ENCODE results near the gene B4GALT2. TPM values are rescaled to one million over a fixed set of nuclear protein-coding genes. Genes with fewer than 3 reads are reported as not detected.

The B4GALT2 gene
- total and polyA plus RNA-seq, 8 donors: 33.2 to 58.9 (median 43.5) TPM

DNA sequence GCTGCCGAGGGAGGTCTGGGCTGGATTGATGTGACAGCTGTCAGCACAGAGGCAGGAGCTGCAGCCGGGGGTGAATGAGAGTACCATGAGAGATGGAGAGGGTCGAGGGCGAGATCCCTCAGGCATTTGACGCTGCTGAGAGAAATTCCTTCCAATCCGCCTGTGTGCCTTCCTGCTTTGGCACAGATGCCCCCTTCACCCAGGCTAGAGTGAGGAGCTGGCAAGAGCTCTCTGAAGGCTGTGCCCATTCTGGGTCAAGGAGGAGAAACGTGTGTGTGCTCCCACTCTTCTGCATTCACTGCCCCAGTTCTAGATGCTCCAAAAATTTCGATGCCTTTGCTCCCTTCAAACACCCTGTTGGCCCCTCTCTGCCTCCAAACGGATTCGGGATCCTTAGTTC is 40.6 kb upstream of the B4GALT2 start:
- ATAC-seq (no peak), DNase-seq (no peak)
- Histone ChIP-seq H3K27me3 (peaks cover 0 to 35% of the 10 kb centered on the region in 2 donors), H3K4me3 (no peak overlapping the region), H3K4me1 (peaks cover 8 to 33% of the 10 kb centered on the region in 2 donors), H3K9me3 (no peaks in the 10 kb centered on the region), H3K36me3 (no peaks in the 10 kb centered on the region), H3K27ac (no peak overlapping the region)
- TF ChIP-seq, protein P1, sequence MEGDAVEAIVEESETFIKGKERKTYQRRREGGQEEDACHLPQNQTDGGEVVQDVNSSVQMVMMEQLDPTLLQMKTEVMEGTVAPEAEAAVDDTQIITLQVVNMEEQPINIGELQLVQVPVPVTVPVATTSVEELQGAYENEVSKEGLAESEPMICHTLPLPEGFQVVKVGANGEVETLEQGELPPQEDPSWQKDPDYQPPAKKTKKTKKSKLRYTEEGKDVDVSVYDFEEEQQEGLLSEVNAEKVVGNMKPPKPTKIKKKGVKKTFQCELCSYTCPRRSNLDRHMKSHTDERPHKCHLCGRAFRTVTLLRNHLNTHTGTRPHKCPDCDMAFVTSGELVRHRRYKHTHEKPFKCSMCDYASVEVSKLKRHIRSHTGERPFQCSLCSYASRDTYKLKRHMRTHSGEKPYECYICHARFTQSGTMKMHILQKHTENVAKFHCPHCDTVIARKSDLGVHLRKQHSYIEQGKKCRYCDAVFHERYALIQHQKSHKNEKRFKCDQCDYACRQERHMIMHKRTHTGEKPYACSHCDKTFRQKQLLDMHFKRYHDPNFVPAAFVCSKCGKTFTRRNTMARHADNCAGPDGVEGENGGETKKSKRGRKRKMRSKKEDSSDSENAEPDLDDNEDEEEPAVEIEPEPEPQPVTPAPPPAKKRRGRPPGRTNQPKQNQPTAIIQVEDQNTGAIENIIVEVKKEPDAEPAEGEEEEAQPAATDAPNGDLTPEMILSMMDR (IDR thresholded peaks at IDR 0.05): no peak
- intact Hi-C loops (cut with DNase I): loop anchor here in 1 of 2 donors (10.0 kb wide), 1 partner anchor 174 kb away; no protein-coding TSS in a partner anchor

DNA sequence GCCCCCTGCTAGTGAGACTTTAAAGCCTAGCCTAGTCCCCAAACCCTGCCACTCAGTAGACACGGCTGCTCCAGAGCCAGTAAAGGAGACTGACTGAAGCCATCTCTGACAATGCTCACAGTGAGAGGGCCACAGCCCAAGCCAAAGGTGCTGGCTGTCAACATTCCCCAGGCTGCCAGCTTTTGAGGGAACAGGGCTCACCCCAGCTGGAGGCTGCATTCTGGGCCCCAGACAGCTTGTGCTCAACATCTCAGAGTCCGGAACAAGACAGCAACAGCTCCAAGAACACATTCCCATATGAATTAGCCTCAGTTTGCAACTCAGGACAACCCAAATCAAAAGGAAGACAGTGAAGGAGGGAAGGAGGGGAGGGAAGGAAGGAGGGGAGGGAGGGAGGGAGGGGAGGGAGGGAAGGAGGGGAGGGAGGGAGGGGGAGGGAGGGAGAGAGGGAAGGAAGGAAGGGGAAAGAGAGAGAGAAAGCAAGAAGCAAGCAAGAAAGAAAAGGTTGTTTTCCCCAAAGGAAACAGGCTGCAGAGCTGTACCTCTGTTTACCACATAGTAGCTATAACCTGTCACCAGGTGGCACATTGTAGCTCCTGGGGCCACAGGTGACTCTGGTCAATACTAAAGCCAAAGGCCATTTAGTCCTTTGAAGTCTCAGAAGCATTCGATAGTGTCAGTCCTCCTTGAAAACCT is 40.0 kb upstream of the B4GALT2 start:
- H3K36me3 ChIP-seq: no peaks in the 10 kb centered on the region
- DNase-seq (peak in 2 of 4 donors; percentile 24 to 56), ATAC-seq (no peak)
- intact Hi-C loops (cut with DNase I): loop anchor here in 1 of 2 donors (10.0 kb wide), 1 partner anchor 174 kb away; no protein-coding TSS in a partner anchor
- H3K9me3 ChIP-seq: no peaks in the 10 kb centered on the region
- peaks cover 0 to 29% of the 10 kb centered on the region in 2 donors for H3K27me3 ChIP-seq
- peaks cover 4 to 27% of the 10 kb centered on the region in 2 donors for H3K4me1 ChIP-seq
- H3K27ac ChIP-seq: no peak overlapping the region
- TF ChIP-seq, protein P1 (IDR thresholded peaks at IDR 0.05): no peak
- no peak overlapping the region for H3K4me3 ChIP-seq

DNA sequence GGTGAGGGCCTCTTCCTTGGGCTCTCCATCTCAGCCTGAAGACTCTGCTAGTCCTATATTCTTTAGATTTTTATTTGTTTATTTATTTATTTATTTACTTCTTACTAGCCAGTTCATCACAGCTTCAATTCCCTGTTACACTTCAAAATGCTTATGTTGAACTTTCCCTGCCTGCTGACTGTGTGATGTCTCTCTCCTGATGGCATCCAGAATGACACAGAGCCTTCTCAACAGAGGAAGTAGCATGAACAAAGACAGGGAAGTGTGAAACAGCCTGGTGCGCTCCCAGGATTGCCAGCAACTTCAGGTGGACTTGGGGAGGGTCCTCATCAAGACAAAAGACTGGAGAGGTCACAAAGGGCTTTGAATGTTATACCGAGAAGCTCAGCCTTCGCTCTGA is 36.6 kb upstream of the B4GALT2 start:
- TF ChIP-seq, protein P1 (IDR thresholded peaks at IDR 0.05): no peak
- ATAC-seq: no peak
- Histone ChIP-seq H3K4me3 (no peak overlapping the region), H3K27ac (no peak overlapping the region), H3K36me3 (no peaks in the 10 kb centered on the region), H3K4me1 (peaks cover 1 to 16% of the 10 kb centered on the region in 2 donors), H3K9me3 (no peaks in the 10 kb centered on the region), H3K27me3 (no peaks in the 10 kb centered on the region)
- DNase-seq: no peak
- intact Hi-C loops (cut with DNase I): no loop called here

DNA sequence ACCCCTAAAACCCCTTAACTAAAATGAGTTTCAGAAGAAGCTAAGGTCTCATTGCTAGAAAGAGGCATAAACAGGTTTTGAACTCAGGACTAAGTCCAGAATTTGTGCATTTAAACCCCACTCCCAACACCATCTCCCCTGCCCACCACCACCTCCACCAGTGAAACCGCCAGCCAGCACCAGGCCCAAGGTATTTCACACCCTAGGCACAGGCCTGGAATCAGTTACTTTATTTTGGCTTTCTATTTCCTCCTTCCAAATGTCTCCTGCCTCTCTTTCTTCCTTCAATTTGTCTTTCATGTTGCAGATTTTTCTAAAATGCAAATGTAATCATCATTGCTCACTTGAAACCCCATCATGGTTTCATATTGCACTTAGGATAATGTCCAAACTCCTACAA is 34.1 kb upstream of the B4GALT2 start:
- no peak for ATAC-seq
- no peaks in the 10 kb centered on the region for H3K27me3 ChIP-seq
- H3K27ac ChIP-seq: no peak overlapping the region
- no peak overlapping the region for H3K4me3 ChIP-seq
- TF ChIP-seq, protein P1 (IDR thresholded peaks at IDR 0.05): no peak
- H3K4me1 ChIP-seq: peaks cover 12 to 36% of the 10 kb centered on the region in 2 donors
- intact Hi-C loops (cut with DNase I): no loop called here
- no peaks in the 10 kb centered on the region for H3K9me3 ChIP-seq
- DNase-seq: no peak
- H3K36me3 ChIP-seq: peaks cover 0 to 3% of the 10 kb centered on the region in 2 donors

DNA sequence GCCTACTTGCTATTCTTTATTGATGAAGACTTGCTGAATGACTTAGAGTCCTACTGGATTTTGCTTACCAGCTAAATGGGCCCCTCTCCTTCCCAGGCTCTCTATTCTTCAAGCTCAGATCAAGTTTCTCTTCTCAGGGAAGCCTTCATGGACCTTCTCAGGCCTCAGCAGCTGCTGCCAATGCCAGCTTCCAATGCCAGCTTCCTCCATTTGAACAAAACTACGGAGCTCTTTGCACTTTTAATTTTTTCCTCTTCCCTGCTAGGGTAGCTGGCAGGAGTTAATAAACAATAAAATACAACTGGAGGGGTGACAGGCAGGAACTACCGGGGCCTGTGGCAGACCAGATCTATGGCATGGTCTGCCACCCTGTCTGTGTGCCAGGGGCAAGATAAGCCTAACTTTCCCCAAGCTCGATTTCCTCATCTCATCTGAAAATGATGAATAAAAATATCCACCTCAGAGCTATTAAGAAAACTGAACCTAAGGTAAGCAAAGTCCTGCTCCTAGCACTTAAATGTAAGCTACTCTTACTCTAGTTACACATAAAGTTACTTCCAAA is 33.3 kb upstream of the B4GALT2 start:
- Histone ChIP-seq H3K36me3 (peaks cover 0 to 11% of the 10 kb centered on the region in 2 donors), H3K4me3 (peak overlapping the region; percentile 79 to 91), H3K27me3 (no peaks in the 10 kb centered on the region), H3K4me1 (peaks cover 12 to 36% of the 10 kb centered on the region in 2 donors), H3K27ac (peak overlapping the region; percentile 92 to 96), H3K9me3 (no peaks in the 10 kb centered on the region)
- DNase-seq (no peak), ATAC-seq (no peak)
- TF ChIP-seq, protein P1 (IDR thresholded peaks at IDR 0.05): no peak
- intact Hi-C loops (cut with DNase I): no loop called here
